GM12891 (cell line): ENCODE data around the gene FHAD1.

Experiments used
- DNase-seq: peaks from one replicate; pipeline ENCODE4 v3.0.0; 2011; ENCODE audit warnings: low spot score; ENCODE audit not compliant: insufficient read length
- FAIRE-seq: peaks from 2 replicates; lab custom pipeline; 2011; peaks lifted over from hg19 to GRCh38; lab: Jason Lieb, UNC
- PAX5 ChIP-seq: IDR thresholded peaks from 2 replicates; pipeline ENCODE4 v1.6.1; 2011; ENCODE audit warnings: low read length, moderate library complexity, mild to moderate bottlenecking; ENCODE audit not compliant: insufficient read depth, severe bottlenecking
- POLR2A ChIP-seq: IDR thresholded peaks from 2 replicates; pipeline ENCODE4 v1.6.1; 2011; ENCODE audit warnings: low read depth, low read length, control low read depth
- POLR2AphosphoS5 ChIP-seq: IDR thresholded peaks from 2 replicates; pipeline ENCODE4 v1.6.1; 2011; ENCODE audit warnings: low read depth, low read length, control low read depth
- POU2F2 ChIP-seq: IDR thresholded peaks from 2 replicates; pipeline ENCODE4 v1.6.1; 2011; ENCODE audit warnings: low read depth, mild to moderate bottlenecking, control low read depth, low read length, moderate library complexity
- SPI1 ChIP-seq: IDR thresholded peaks from 2 replicates; pipeline ENCODE4 v1.6.1; 2011; ENCODE audit warnings: low read depth, low read length, control low read depth
- TAF1 ChIP-seq: IDR thresholded peaks from 2 replicates; pipeline ENCODE4 v1.6.1; 2011; ENCODE audit warnings: low read depth, low read length, control low read depth

FHAD1 gene

GRCh38 chr1:15390667-15391066, 143.6 kb downstream of the FHAD1 start:
- no peak for TF ChIP-seq POLR2A
- TF ChIP-seq POLR2AphosphoS5, result no peak
- TF ChIP-seq SPI1, result no peak
- TF ChIP-seq TAF1, result no peak
- TF ChIP-seq POU2F2, result no peak
- TF ChIP-seq PAX5, result no peak
- FAIRE-seq (no peak), DNase-seq (no peak)

- no peak for DNase-seq
- no peak for FAIRE-seq
- TF ChIP-seq POLR2AphosphoS5 (no peak), SPI1 (no peak), POU2F2 (no peak), TAF1 (no peak), POLR2A (no peak), PAX5 (no peak)
Measured at GRCh38 chr1:15391366-15391765, 144.3 kb downstream of the FHAD1 start.

GRCh38 chr1:15393475-15394257, 146.6 kb downstream of the FHAD1 start:
- TF ChIP-seq SPI1 (no peak), TAF1 (no peak), POLR2AphosphoS5 (no peak), PAX5 (no peak), POU2F2 (no peak), POLR2A (no peak)
- FAIRE-seq, result no peak
- no peak for DNase-seq

- DNase-seq, result no peak
- no peak for FAIRE-seq
- TF ChIP-seq POLR2A (no peak), TAF1 (no peak), SPI1 (no peak), POU2F2 (no peak), POLR2AphosphoS5 (no peak), PAX5 (no peak)
Measured at GRCh38 chr1:15394258-15394690, 147.3 kb downstream of the FHAD1 start.

- no peak for FAIRE-seq
- DNase-seq, result no peak
- TF ChIP-seq PAX5 (no peak), POLR2A (no peak), POLR2AphosphoS5 (no peak), POU2F2 (no peak)
Measured at GRCh38 chr1:15397236-15397635, 150.2 kb downstream of the FHAD1 start.

- TF ChIP-seq TAF1 (no peak), POLR2AphosphoS5 (no peak), SPI1 (no peak), POU2F2 (no peak), POLR2A (no peak), PAX5 (no peak)
- no peak for FAIRE-seq
- DNase-seq, result no peak
Measured at GRCh38 chr1:15399710-15400109, 152.7 kb downstream of the FHAD1 start.

- DNase-seq (no peak), FAIRE-seq (no peak)
- no peak for TF ChIP-seq POU2F2
- TF ChIP-seq PAX5, result no peak
- no peak for TF ChIP-seq POLR2AphosphoS5
- TF ChIP-seq SPI1, result no peak
- TF ChIP-seq TAF1, result no peak
- no peak for TF ChIP-seq POLR2A
Measured at GRCh38 chr1:15400627-15401026, 153.6 kb downstream of the FHAD1 start.

- FAIRE-seq (no peak), DNase-seq (no peak)
- TF ChIP-seq POU2F2, result no peak
- no peak for TF ChIP-seq POLR2A
Measured at GRCh38 chr1:15401391-15402055, 154.5 kb downstream of the FHAD1 start.

GRCh38 chr1:15402809-15403450, 155.9 kb downstream of the FHAD1 start:
- no peak for FAIRE-seq
- peak; percentile 16; the same call in 1 of the 2 replicates for TF ChIP-seq SPI1
- no peak for TF ChIP-seq PAX5
- no peak for TF ChIP-seq TAF1
- no peak for DNase-seq
